RWPE1 (cell line): ENCODE measurements around the gene SLC22A4.

Source experiments
- CTCF ChIA-PET: fragments of 350-600 bp; sonication (Branson Sonifier 250); formaldehyde crosslinking; extraction: SDS; loops from one replicate; lab custom pipeline; 2021; lab: Yijun Ruan, JAX
- POLR2A ChIA-PET: fragments of 400-600 bp; formaldehyde crosslinking; extraction: SDS; loops from one replicate; lab custom pipeline; 2020; ENCODE audit warnings: antibody characterized with exemption; ENCODE audit not compliant: low non-redundant PET; lab: Yijun Ruan, JAX
- DNase-seq: peaks from one replicate; pipeline ENCODE4 v3.0.0; 2012; ENCODE audit warnings: low spot score
- H3K27ac ChIP-seq: fragments of 450-650 bp; 2 replicates; pipeline ENCODE4 v1.5.1; 2017
- CTCF ChIP-seq: fragments of 450-650 bp; conservative IDR thresholded peaks from 2 replicates; pipeline ENCODE4 v1.5.1; 2017; ENCODE audit warnings: low read depth, mild to moderate bottlenecking

Gene SLC22A4

GRCh38 chr5:132297211-132297940, 3.2 kb downstream of the SLC22A4 start:
- ChIA-PET POLR2A (interaction anchor here (0.9 kb wide), 1 partner anchor 72 kb away, joined by 3 read pairs; the partner anchor contains the start of gene SLC22A5), CTCF (interaction anchor here (0.6 kb wide), 1 partner anchor 114 kb away, joined by 4 read pairs; no protein-coding TSS in a partner anchor)
- DNase-seq, result no peak
- H3K27ac ChIP-seq, result peak overlapping the region; percentile 98
- TF ChIP-seq CTCF, result no peak

- CTCF ChIA-PET, result no interaction called here
- no peak for DNase-seq
- POLR2A ChIA-PET, result no interaction called here
- TF ChIP-seq CTCF, result no peak
- peak overlapping the region; percentile 50 for H3K27ac ChIP-seq
These were observed 4.4 kb downstream of the SLC22A4 start for GRCh38 chr5:132298298-132299212.

- DNase-seq, result no peak
- ChIA-PET POLR2A (no interaction called here), CTCF (no interaction called here)
These were observed 5.7 kb downstream of the SLC22A4 start for GRCh38 chr5:132299917-132300316.

GRCh38 chr5:132300577-132301343, 6.6 kb downstream of the SLC22A4 start:
- POLR2A ChIA-PET, result no interaction called here
- CTCF ChIA-PET, result interaction anchor here (0.5 to 1.0 kb wide), 2 partner anchors 28 to 110 kb away, joined by 3 read pairs; no protein-coding TSS in a partner anchor
- no peak for TF ChIP-seq CTCF
- H3K27ac ChIP-seq, result peak overlapping the region; percentile 31
- DNase-seq, result no peak

More at GRCh38 chr5:132299917-132300316, 5.7 kb downstream of the SLC22A4 start:
- no peak for TF ChIP-seq CTCF
- H3K27ac ChIP-seq, result no peak overlapping the region

GRCh38 chr5:132301344-132302271, 7.4 kb downstream of the SLC22A4 start:
- no peak for TF ChIP-seq CTCF
- CTCF ChIA-PET, result interaction anchor here (1.0 kb wide), 1 partner anchor 111 kb away, joined by 3 read pairs; no protein-coding TSS in a partner anchor
- DNase-seq, result no peak
- peak overlapping the region; percentile 31 for H3K27ac ChIP-seq
- POLR2A ChIA-PET, result no interaction called here
